Endothelial cell of umbilical vein (primary cell): Measurements from ENCODE around the gene TSEN2. TPM values are rescaled to one million over a fixed set of nuclear protein-coding genes. Genes with fewer than 3 reads are reported as not detected.

Experiments used
- BruUV-seq: library from RNA; stranded (reverse); fragments of 400-500 nt; replicated peaks from 2 replicates; lab custom pipeline; 2021; lab: Mats Ljungman, UMichigan
- CTCF ChIA-PET: fragments of 300-600, 350-600 bp; sonication (Branson Sonifier 250); formaldehyde crosslinking; loops from one replicate; lab custom pipeline; 2021; ENCODE audit warnings: antibody characterized with exemption, inconsistent platforms; lab: Charles Lee
- POLR2A ChIA-PET: fragments of 300-600, 350-600 bp; sonication (Branson Sonifier 250); formaldehyde crosslinking; loops from one replicate; lab custom pipeline; 2021; ENCODE audit warnings: antibody characterized with exemption, inconsistent platforms; lab: Charles Lee
- DNase-seq: peaks from one replicate; pipeline ENCODE4 v3.0.0-alpha.2; 2011; ENCODE audit warnings: low read depth, low spot score
- FAIRE-seq: peaks from 2 replicates; lab custom pipeline; 2011; peaks lifted over from hg19 to GRCh38; lab: Jason Lieb, UNC
- H2AFZ ChIP-seq: 2 replicates; pipeline ENCODE4 v1.6.0; 2012; ENCODE audit warnings: low read depth, low read length, control low read depth, inconsistent platforms
- H3K27ac ChIP-seq: 2 replicates; pipeline ENCODE4 v1.5.1; 2011; ENCODE audit warnings: low read depth, mild to moderate bottlenecking, control low read depth, low read length, moderate library complexity; ENCODE audit not compliant: insufficient read depth
- H3K27me3 ChIP-seq, 2 experiments: 2 replicates each; pipeline versions ENCODE4 v1.6.0 to v1.6.1; 2011; ENCODE audit warnings: low read length in 2 of 2, mixed read lengths in 1 of 2; ENCODE audit not compliant: control insufficient read depth in 2 of 2, insufficient read depth in 2 of 2
- H3K36me3 ChIP-seq, 2 experiments: 2 replicates in 1 of 2; 3 replicates in 1 of 2; pipeline ENCODE4 v1.5.1; 2011; ENCODE audit warnings: low read length in 2 of 2, mild to moderate bottlenecking in 1 of 2, moderate library complexity in 1 of 2; ENCODE audit not compliant: control insufficient read depth in 2 of 2, insufficient read depth in 2 of 2; ENCODE audit errors: extremely low read depth in 1 of 2
- H3K4me1 ChIP-seq: 3 replicates; pipeline ENCODE4 v1.5.1; 2011; ENCODE audit warnings: mild to moderate bottlenecking, low read length; ENCODE audit not compliant: control insufficient read depth, insufficient read depth; ENCODE audit errors: extremely low read depth
- H3K4me2 ChIP-seq: 2 replicates; pipeline ENCODE4 v1.6.1; 2011; ENCODE audit warnings: low read length, control low read depth, mixed read lengths; ENCODE audit not compliant: insufficient read depth
- H3K4me3 ChIP-seq, 3 experiments: fragments of 200-600 bp in 1 of 3; sonication (generic), shearing (Covaris generic) in 1 of 3; replicated peaks in 1 of 3; 2 replicates each; pipeline ENCODE4 v1.5.1; 2011 to 2016; ENCODE audit warnings: control low read depth in 3 of 3, low read length in 3 of 3, mild to moderate bottlenecking in 2 of 3, inconsistent platforms in 1 of 3, low read depth in 1 of 3, moderate library complexity in 1 of 3; ENCODE audit not compliant: insufficient read depth in 1 of 3
- H3K79me2 ChIP-seq: 2 replicates; pipeline ENCODE4 v1.6.0; 2012; ENCODE audit warnings: low read length, inconsistent platforms; ENCODE audit not compliant: control insufficient read depth, insufficient read depth
- H3K9ac ChIP-seq: replicated peaks from 2 replicates; pipeline ENCODE3; 2011; ENCODE audit warnings: low read length, control low read depth; ENCODE audit not compliant: insufficient read depth; ENCODE audit errors: extremely low read depth
- H3K9me1 ChIP-seq: replicated peaks from 3 replicates; pipeline ENCODE4 v1.6.0; 2011; ENCODE audit warnings: mild to moderate bottlenecking, low read length; ENCODE audit not compliant: control insufficient read depth, insufficient read depth; ENCODE audit errors: extremely low read depth
- H3K9me3 ChIP-seq: replicated peaks from 2 replicates; pipeline ENCODE4 v1.5.1; 2012; ENCODE audit warnings: low read length, inconsistent platforms; ENCODE audit not compliant: control insufficient read depth, insufficient read depth
- H4K20me1 ChIP-seq: replicated peaks from 2 replicates; pipeline ENCODE3; 2011; ENCODE audit warnings: mild to moderate bottlenecking, low read length; ENCODE audit not compliant: control insufficient read depth, insufficient read depth; ENCODE audit errors: extremely low read depth
- EZH2 ChIP-seq: IDR thresholded peaks from 2 replicates; pipeline ENCODE4 v1.6.1; 2012; ENCODE audit warnings: borderline replicate concordance, low read depth, mild to moderate bottlenecking, moderate library complexity, low read length, inconsistent platforms; ENCODE audit not compliant: severe bottlenecking
- FOS ChIP-seq: IDR thresholded peaks from 2 replicates; pipeline ENCODE4 v1.6.1; 2011; ENCODE audit warnings: mild to moderate bottlenecking, low read length, moderate library complexity, borderline replicate concordance; ENCODE audit not compliant: insufficient read depth
- GATA2 ChIP-seq: IDR thresholded peaks from 2 replicates; pipeline ENCODE4 v1.7.0; 2011; ENCODE audit warnings: low read depth, mild to moderate bottlenecking, moderate library complexity, mixed read lengths, low read length; ENCODE audit not compliant: insufficient read length, insufficient read depth
- JUN ChIP-seq: IDR thresholded peaks from 2 replicates; pipeline ENCODE4 v1.6.1; 2011; ENCODE audit warnings: borderline replicate concordance, low read depth; ENCODE audit not compliant: insufficient read length, insufficient read depth
- MYC ChIP-seq: IDR thresholded peaks from one replicate; pipeline ENCODE4 v1.6.1; 2011; ENCODE audit warnings: mild to moderate bottlenecking, low read depth, low read length
- POLR2A ChIP-seq: IDR thresholded peaks from 2 replicates; pipeline ENCODE4 v1.6.1; 2012; ENCODE audit warnings: low read depth, mild to moderate bottlenecking, control low read depth, low read length
- POLR2AphosphoS5 ChIP-seq: IDR thresholded peaks from 2 replicates; pipeline ENCODE4 v1.6.1; 2012; ENCODE audit warnings: low read depth, mild to moderate bottlenecking, control low read depth, low read length, moderate library complexity; ENCODE audit not compliant: insufficient read depth
- dilution Hi-C: fragments of 300-500 bp; cut with MboI; formaldehyde crosslinking; loops from one replicate; pipeline ENCODE4 v1.15.0; 2019; ENCODE audit warnings: low sequenced_read_pairs; ENCODE audit not compliant: extremely low pct_ligation_motif_present
- intact Hi-C: fragments of 100-400 bp; cut with micrococcal nuclease; formaldehyde crosslinking; loops from one replicate; pipeline ENCODE4 v1.10.0; 2022
- polyA plus RNA-seq, 4 experiments: library from polyadenylated mRNA; depleted of rRNA in 3 of 4; stranded (reverse) in 3 of 4; unstranded in 1 of 4; fragments of >200 nt; gene quantifications; 2 replicates each; pipeline versions ENCODE4 v1.2.1 to v1.2.3, GENCODE V29; 2011 to 2012; ENCODE audit warnings: missing spikeins in 1 of 4
- total RNA-seq: library from RNA; stranded (reverse); gene quantifications from 2 replicates; pipeline ENCODE4 v1.2.3, GENCODE V29; 2021
- TF ChIP-seq, protein P1 (sequence below): IDR thresholded peaks from 2 replicates; pipeline ENCODE4 v1.6.1; 2011; ENCODE audit not compliant: insufficient read depth, insufficient read length
- TF ChIP-seq, protein P2 (sequence below), 2 donors: IDR thresholded peaks; 1 replicate in 1 of 2; 2 replicates in 1 of 2; pipeline ENCODE4 v1.5.1; 2011; ENCODE audit warnings: low read length in 2 of 2, mild to moderate bottlenecking in 2 of 2, moderate library complexity in 2 of 2, control low read depth in 1 of 2, inconsistent platforms in 1 of 2, low read depth in 1 of 2; ENCODE audit not compliant: insufficient read depth in 1 of 2; ENCODE audit errors: extremely low read depth in 1 of 2

Gene TSEN2
- total and polyA plus RNA-seq, 2 donors (not counting 3 experiments of a cell fraction or from before 2014, with no cell fraction given): 8.3 to 12.1 TPM

DNA sequence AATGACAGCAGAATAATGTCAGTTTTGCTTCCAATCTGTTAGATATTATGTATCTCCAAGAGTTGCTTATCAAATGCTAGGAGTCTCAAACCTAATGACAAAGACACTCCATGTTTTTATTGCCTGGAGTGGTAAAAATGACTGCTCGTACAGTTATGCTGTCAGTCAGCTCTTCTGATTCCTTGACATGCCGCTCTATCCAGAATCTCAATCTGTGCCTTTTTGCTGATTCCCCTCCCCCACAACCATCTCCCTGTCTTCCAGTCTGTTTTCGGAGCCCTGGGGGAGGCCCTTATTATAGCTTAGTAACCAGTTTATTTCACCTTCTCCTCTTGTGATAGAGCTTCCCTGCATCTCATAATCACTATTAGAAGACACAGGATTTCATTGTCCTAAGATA, 75.2 kb downstream of the TSEN2 start:
- no peak for FAIRE-seq
- CTCF ChIA-PET: no interaction called here

DNA sequence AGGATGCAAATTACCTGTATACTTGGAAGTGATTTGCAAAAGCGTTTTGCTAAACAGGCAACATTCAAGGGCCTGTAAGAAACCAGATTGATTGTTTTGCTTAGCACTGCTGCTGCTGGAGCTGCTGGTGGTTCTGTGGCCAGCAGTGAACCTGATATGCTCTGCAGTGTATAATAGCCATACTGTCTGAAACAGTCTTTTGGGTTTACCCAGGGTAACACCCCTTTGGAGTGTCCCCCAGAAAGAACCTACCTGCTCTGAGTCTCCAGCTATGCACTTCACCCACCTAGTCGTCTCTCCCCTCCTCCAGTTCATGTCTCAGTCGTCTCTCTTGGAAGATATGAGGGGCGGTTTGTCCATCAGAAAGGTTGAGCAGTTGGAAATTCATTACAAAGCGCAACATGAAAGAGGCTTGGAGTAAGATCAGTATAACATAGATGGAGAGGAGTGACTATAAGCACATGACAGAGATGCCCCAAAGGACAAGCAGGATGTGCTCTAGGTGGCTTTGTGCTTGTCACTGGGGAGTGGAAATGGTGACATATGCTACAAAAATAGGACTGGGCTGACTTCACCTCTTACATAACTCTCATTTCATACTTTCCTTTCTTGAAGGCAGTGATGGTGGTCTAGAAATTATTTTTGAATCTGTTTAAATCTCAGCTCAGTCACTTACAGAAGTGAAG, 76.4 kb downstream of the TSEN2 start:
- no peak for FAIRE-seq
- Histone ChIP-seq H3K9ac (no peak overlapping the region), H3K27ac (no peak overlapping the region), H3K36me3 (no peaks in the 10 kb centered on the region), H3K27me3 (no peaks in the 10 kb centered on the region), H3K4me2 (no peak overlapping the region), H2AFZ (no peak overlapping the region), H3K79me2 (peaks cover 81% of the 10 kb centered on the region), H3K9me3 (no peaks in the 10 kb centered on the region), H3K4me3 (no peak overlapping the region), H3K4me1 (peaks cover 25% of the 10 kb centered on the region), H3K9me1 (peaks cover 3% of the 10 kb centered on the region), H4K20me1 (peaks cover 4% of the 10 kb centered on the region)
- no peak for TF ChIP-seq POLR2AphosphoS5
- TF ChIP-seq JUN: no peak
- no peak for TF ChIP-seq EZH2
- no peak for TF ChIP-seq POLR2A
- TF ChIP-seq, protein P1, sequence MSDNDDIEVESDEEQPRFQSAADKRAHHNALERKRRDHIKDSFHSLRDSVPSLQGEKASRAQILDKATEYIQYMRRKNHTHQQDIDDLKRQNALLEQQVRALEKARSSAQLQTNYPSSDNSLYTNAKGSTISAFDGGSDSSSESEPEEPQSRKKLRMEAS: no peak
- no peak for TF ChIP-seq MYC
- TF ChIP-seq FOS: no peak
- TF ChIP-seq GATA2: no peak
- TF ChIP-seq, protein P2, sequence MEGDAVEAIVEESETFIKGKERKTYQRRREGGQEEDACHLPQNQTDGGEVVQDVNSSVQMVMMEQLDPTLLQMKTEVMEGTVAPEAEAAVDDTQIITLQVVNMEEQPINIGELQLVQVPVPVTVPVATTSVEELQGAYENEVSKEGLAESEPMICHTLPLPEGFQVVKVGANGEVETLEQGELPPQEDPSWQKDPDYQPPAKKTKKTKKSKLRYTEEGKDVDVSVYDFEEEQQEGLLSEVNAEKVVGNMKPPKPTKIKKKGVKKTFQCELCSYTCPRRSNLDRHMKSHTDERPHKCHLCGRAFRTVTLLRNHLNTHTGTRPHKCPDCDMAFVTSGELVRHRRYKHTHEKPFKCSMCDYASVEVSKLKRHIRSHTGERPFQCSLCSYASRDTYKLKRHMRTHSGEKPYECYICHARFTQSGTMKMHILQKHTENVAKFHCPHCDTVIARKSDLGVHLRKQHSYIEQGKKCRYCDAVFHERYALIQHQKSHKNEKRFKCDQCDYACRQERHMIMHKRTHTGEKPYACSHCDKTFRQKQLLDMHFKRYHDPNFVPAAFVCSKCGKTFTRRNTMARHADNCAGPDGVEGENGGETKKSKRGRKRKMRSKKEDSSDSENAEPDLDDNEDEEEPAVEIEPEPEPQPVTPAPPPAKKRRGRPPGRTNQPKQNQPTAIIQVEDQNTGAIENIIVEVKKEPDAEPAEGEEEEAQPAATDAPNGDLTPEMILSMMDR (IDR thresholded peaks at IDR 0.05; ENCODE audit: extremely low read depth in 1 of 2, insufficient read depth in 1 of 2, low read depth in 1 of 2, low read length in 2 of 2): no peak
- dilution Hi-C loops (no loop called here), intact Hi-C loops (no loop called here)
- CTCF ChIA-PET: no interaction called here
- no TSS peak for BruUV-seq
- DNase-seq: no peak
- POLR2A ChIA-PET: no interaction called here

More for the DNA sequence above, 75.2 kb downstream of the TSEN2 start:
- Histone ChIP-seq H3K9ac (no peak overlapping the region), H3K4me2 (no peak overlapping the region), H4K20me1 (peaks cover 4% of the 10 kb centered on the region), H3K27ac (no peak overlapping the region), H3K9me3 (no peaks in the 10 kb centered on the region), H3K36me3 (no peaks in the 10 kb centered on the region), H3K4me1 (peaks cover 25% of the 10 kb centered on the region), H3K79me2 (peaks cover 70% of the 10 kb centered on the region), H3K4me3 (no peak overlapping the region), H2AFZ (no peak overlapping the region), H3K27me3 (no peaks in the 10 kb centered on the region), H3K9me1 (peaks cover 3% of the 10 kb centered on the region)
- dilution Hi-C loops (no loop called here), intact Hi-C loops (loop anchor here (5.0 kb wide), 2 partner anchors 283 to 422 kb away; partner anchors contain the start of gene RPL32)
- BruUV-seq: no TSS peak
- DNase-seq: no peak
- POLR2A ChIA-PET: no interaction called here
- no peak for TF ChIP-seq JUN
- no peak for TF ChIP-seq MYC
- no peak for TF ChIP-seq POLR2AphosphoS5
